Ovary (tissue), 3 donors: ENCODE measurements around the gene SERPINB11.

Experiments used
- EP300 ChIP-seq: sonication (generic); formaldehyde crosslinking; IDR thresholded peaks from one replicate; pipeline ENCODE4 v1.6.1; 2017; ENCODE audit warnings: antibody characterized with exemption
- TF ChIP-seq, protein P1 (sequence below), 3 donors: fragments of 450-650 bp in 2 of 3; fragments of 200-600 bp in 1 of 3; IDR thresholded peaks; one replicate each; pipeline versions ENCODE4 v1.5.1 to v1.8.0; 2016 to 2022; ENCODE audit warnings: antibody characterized with exemption in 3 of 3, mild to moderate bottlenecking in 1 of 3
- donor health status: DM: no; HTN: no; CAD: no.

DNA sequence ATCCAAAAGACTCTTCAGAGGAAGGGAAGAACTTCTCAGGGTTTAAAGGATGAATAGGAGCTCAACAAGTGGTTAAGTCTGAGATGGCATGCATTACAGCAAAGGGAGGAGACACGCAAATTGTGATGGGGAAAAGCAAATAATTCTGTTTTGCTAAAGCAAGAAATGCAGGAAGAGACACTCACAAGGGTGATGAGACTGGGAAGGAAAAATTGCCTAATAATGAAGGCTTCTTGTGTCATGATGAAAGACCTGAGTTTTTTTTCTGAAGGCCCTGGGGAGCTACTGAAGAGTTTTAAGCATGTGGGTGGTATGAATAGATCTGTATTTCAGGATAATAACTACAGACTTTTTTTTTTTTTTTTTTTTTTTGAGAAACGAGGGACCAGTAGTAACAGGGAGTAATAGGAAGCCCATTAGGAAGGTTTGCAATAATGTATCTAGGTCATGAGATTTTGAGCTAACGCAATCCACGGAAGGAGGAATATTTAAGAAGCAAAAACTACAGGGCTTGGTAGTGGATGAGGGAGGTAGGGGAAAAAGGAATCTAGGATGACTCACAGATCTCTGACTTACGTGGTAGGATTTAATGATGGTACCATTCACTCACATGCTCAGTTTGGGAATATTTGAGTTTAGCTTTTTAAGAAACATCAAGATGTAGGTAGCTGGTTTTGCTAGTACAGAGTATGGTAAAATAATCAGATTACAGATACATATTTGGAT is 25.1 kb upstream of the SERPINB11 start:
- TF ChIP-seq, protein P1, sequence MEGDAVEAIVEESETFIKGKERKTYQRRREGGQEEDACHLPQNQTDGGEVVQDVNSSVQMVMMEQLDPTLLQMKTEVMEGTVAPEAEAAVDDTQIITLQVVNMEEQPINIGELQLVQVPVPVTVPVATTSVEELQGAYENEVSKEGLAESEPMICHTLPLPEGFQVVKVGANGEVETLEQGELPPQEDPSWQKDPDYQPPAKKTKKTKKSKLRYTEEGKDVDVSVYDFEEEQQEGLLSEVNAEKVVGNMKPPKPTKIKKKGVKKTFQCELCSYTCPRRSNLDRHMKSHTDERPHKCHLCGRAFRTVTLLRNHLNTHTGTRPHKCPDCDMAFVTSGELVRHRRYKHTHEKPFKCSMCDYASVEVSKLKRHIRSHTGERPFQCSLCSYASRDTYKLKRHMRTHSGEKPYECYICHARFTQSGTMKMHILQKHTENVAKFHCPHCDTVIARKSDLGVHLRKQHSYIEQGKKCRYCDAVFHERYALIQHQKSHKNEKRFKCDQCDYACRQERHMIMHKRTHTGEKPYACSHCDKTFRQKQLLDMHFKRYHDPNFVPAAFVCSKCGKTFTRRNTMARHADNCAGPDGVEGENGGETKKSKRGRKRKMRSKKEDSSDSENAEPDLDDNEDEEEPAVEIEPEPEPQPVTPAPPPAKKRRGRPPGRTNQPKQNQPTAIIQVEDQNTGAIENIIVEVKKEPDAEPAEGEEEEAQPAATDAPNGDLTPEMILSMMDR (IDR thresholded peaks at IDR 0.05) = no peak
- TF ChIP-seq EP300 = no peak
